ENCODE measurements around the gene PBRM1.

PBRM1 gene

DNA sequence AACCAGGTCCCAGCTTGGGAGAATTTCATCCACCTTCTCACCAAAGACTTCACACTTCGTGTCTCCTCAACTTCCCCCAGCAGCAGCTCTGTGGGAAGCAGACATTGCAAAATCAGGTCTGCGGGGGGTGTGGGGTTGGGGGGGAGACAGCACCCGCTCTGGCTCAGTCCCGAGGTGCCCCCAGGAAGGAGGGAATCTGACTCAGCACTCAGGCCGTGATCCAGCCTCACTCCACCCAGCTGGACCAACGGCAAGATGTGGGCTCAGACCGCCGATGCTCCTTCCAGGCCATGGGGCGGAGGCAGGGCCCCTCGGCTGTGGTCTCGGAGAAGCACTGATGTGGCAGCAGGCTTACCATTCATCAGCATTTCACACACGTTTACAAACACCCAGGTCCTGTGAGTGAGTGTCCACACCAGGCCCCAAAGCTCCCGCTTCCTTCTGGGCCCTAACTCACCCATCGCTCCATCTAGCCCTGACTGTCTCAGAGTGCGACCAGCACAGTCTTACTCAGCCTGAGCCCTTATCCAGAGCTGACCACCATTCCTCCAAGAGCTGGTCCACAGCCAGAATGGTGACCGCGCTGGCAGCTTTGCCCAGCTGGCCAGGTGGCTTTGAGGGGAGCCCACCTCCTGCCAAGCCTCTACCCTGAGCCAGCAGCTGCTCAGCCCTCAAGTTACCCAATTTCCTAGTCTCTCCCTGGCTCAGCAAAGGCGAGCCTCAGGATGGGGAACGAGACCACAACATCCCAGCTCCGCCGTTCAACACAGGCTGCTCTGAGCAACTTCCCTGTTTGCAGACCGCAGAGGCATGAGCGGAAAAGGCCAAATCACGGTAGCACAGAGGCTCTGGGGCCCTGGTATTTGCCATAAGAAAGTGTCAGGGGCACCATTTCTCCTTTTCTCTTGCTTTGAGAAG is 187.3 kb downstream of the PBRM1 start:
- peak overlapping the region in 1 of 2 donors; percentile 78 for H3K27ac ChIP-seq

DNA sequence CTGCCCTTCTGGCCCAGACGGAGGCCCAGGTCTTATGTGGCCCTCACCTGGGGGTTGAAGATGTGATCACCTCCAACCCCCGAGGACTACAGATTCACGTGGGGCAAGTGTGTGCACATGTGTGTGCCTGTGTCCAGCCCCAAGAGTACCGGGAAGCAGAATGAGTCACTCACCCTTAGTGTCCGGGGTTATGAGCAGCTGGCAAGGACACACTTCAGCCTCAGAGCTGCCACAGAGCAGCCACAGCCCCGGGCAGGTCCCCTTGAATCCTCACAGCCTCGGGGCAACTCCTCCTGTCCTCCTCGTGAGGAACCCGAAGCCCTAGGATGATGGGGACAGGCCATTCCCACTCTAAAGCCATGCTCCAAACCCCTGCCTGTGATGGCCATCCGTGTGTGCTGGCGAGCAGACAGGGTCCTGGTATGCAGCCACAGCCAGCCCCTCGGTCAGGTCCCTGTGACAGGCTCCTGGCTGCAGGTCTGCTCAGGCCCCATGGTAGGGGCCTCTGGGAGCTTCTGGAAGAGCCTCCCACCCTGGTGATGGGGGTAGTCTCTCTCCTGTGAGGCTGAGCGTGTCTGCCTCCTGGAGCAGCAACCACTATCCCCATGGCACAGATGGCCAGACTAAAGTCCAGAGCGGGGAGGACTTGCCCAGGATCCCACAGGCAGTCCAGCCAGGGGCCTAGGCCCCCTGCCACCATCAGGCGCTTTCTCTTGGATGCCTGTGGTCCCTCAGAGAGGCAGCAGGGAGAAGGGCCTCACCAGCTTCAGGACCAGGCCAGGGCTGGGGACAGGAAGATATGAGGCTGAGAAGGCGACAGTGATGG is 189.7 kb downstream of the PBRM1 start:
- peak overlapping the region in 1 of 2 donors; percentile 85 for H3K27ac ChIP-seq

More for the DNA sequence above, 187.3 kb downstream of the PBRM1 start:
- DNase-seq (ENCODE audit: low spot score) = no peak
- TF ChIP-seq, protein P1, sequence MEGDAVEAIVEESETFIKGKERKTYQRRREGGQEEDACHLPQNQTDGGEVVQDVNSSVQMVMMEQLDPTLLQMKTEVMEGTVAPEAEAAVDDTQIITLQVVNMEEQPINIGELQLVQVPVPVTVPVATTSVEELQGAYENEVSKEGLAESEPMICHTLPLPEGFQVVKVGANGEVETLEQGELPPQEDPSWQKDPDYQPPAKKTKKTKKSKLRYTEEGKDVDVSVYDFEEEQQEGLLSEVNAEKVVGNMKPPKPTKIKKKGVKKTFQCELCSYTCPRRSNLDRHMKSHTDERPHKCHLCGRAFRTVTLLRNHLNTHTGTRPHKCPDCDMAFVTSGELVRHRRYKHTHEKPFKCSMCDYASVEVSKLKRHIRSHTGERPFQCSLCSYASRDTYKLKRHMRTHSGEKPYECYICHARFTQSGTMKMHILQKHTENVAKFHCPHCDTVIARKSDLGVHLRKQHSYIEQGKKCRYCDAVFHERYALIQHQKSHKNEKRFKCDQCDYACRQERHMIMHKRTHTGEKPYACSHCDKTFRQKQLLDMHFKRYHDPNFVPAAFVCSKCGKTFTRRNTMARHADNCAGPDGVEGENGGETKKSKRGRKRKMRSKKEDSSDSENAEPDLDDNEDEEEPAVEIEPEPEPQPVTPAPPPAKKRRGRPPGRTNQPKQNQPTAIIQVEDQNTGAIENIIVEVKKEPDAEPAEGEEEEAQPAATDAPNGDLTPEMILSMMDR (IDR thresholded peaks at IDR 0.05) = no peak
- H3K4me3 ChIP-seq = peak overlapping the region; percentile 7

More for the DNA sequence above, 189.7 kb downstream of the PBRM1 start:
- DNase-seq (ENCODE audit: low spot score) = no peak
- TF ChIP-seq, protein P1 (IDR thresholded peaks at IDR 0.05) = no peak
- peak overlapping the region; percentile 65 for H3K4me3 ChIP-seq
